Measurements from ENCODE around the gene TEX29. TPM values are rescaled to one million over a fixed set of nuclear protein-coding genes. Genes with fewer than 3 reads are reported as not detected.

TEX29 gene
- total RNA-seq, 3 donors from 2014 or later (not counting 1 experiment from before 2014, with no cell fraction given): not detected

GRCh38 chr13:111387945-111388600 is 67.6 kb downstream of the TEX29 start:
- no peak for TF ChIP-seq CTCF (IDR thresholded peaks at IDR 0.05)
- intact Hi-C loops (cut with micrococcal nuclease): no loop called here
- H3K4me1 ChIP-seq (ENCODE audit: control insufficient read depth, insufficient read depth, low read length): no peaks in the 10 kb centered on the region
- H3K27ac ChIP-seq (ENCODE audit: low read length): no peak overlapping the region
- H3K4me3 ChIP-seq (ENCODE audit: low read length): no peak overlapping the region
- Mint-ChIP-seq H3K36me3 (no peaks in the 10 kb centered on the region), H3K27ac (no peak overlapping the region), H3K4me1 (peaks cover 0 to 6% of the 10 kb centered on the region in 2 donors), H3K27me3 (ENCODE audit: low read depth in 2 of 2) (peaks cover 2 to 8% of the 10 kb centered on the region in 2 donors), H3K9me3 (no peaks in the 10 kb centered on the region), H3K4me3 (no peak overlapping the region)
- WGBS (ENCODE audit: insufficient coverage): 71% methylated on average over 18 of the region's 18 CpGs
- ATAC-seq: no peak
- DNase-seq: no peak
- H3K27me3 ChIP-seq (ENCODE audit: control insufficient read depth, insufficient read depth, low read length): no peaks in the 10 kb centered on the region
- H3K9me3 ChIP-seq (ENCODE audit: control insufficient read depth, insufficient read depth, low read length): no peaks in the 10 kb centered on the region
- H3K36me3 ChIP-seq (ENCODE audit: control insufficient read depth, insufficient read depth, low read length): no peaks in the 10 kb centered on the region

GRCh38 chr13:111388851-111389500 is 68.5 kb downstream of the TEX29 start:
- ATAC-seq (no peak), DNase-seq (peak in 1 of 2 donors; percentile 46)
- peaks cover 2 to 7% of the 10 kb centered on the region in 2 donors for H3K27me3 Mint-ChIP-seq (ENCODE audit: low read depth in 2 of 2)

GRCh38 chr13:111389621-111390521 is 69.4 kb downstream of the TEX29 start:
- H3K27ac Mint-ChIP-seq: no peak overlapping the region
- H3K4me3 Mint-ChIP-seq: no peak overlapping the region
- no peaks in the 10 kb centered on the region for H3K4me1 ChIP-seq (ENCODE audit: control insufficient read depth, insufficient read depth, low read length)
- WGBS (ENCODE audit: insufficient coverage): 89% methylated on average over 21 of the region's 21 CpGs
- ATAC-seq (no peak), DNase-seq (no peak)
- no peak for TF ChIP-seq CTCF (IDR thresholded peaks at IDR 0.05)
- no peak overlapping the region for H3K4me3 ChIP-seq (ENCODE audit: low read length)
- H3K27ac ChIP-seq (ENCODE audit: low read length): no peak overlapping the region
- H3K9me3 ChIP-seq (ENCODE audit: control insufficient read depth, insufficient read depth, low read length): no peaks in the 10 kb centered on the region
- H3K4me1 Mint-ChIP-seq: peaks cover 0 to 1% of the 10 kb centered on the region in 2 donors
- no peaks in the 10 kb centered on the region for H3K27me3 Mint-ChIP-seq (ENCODE audit: low read depth in 2 of 2)
- H3K36me3 ChIP-seq (ENCODE audit: control insufficient read depth, insufficient read depth, low read length): no peaks in the 10 kb centered on the region
- H3K27me3 ChIP-seq (ENCODE audit: control insufficient read depth, insufficient read depth, low read length): no peaks in the 10 kb centered on the region
- no peaks in the 10 kb centered on the region for H3K36me3 Mint-ChIP-seq
- no peaks in the 10 kb centered on the region for H3K9me3 Mint-ChIP-seq
- intact Hi-C loops (cut with micrococcal nuclease): no loop called here

More at GRCh38 chr13:111388851-111389500, 68.5 kb downstream of the TEX29 start:
- Mint-ChIP-seq H3K9me3 (no peaks in the 10 kb centered on the region), H3K27ac (no peak overlapping the region), H3K36me3 (no peaks in the 10 kb centered on the region), H3K4me1 (peaks cover 0 to 6% of the 10 kb centered on the region in 2 donors), H3K4me3 (no peak overlapping the region)
- WGBS (ENCODE audit: insufficient coverage): 86% methylated on average over 19 of the region's 19 CpGs
- Histone ChIP-seq H3K36me3 (ENCODE audit: control insufficient read depth, insufficient read depth, low read length) (no peaks in the 10 kb centered on the region), H3K27ac (ENCODE audit: low read length) (no peak overlapping the region), H3K27me3 (ENCODE audit: control insufficient read depth, insufficient read depth, low read length) (no peaks in the 10 kb centered on the region), H3K4me3 (ENCODE audit: low read length) (no peak overlapping the region), H3K4me1 (ENCODE audit: control insufficient read depth, insufficient read depth, low read length) (no peaks in the 10 kb centered on the region), H3K9me3 (ENCODE audit: control insufficient read depth, insufficient read depth, low read length) (no peaks in the 10 kb centered on the region)
- no peak for TF ChIP-seq CTCF (IDR thresholded peaks at IDR 0.05)
- intact Hi-C loops (cut with micrococcal nuclease): no loop called here
